ENCODE data around the gene DCDC2C. TPM values are rescaled to one million over a fixed set of nuclear protein-coding genes. Genes with fewer than 3 reads are reported as not detected.

DCDC2C gene
- total and polyA plus RNA-seq, 2 of the 4 experiments (the other 2 are of a cell fraction) = not detected

- no peaks in the 10 kb centered on the region for H4K20me1 ChIP-seq (ENCODE audit: insufficient read depth, low read length)
- H3K23ac ChIP-seq (ENCODE audit: low read depth, low read length) = no peak overlapping the region
- H3K56ac ChIP-seq (ENCODE audit: extremely low read depth, insufficient read depth, low read length) = no peak overlapping the region
- WGBS, 2 experiments (ENCODE audit: extremely low coverage in 2 of 2, insufficient read length in 1 of 2) = 80% methylated on average over 1 of the region's 13 CpGs; no CpG with 5 or more reads in 1 of the 2 experiments
- H3K79me1 ChIP-seq (ENCODE audit: low read depth in 1 of 2, low read length in 2 of 2) = no peaks in the 10 kb centered on the region
- no peak overlapping the region for H2AFZ ChIP-seq (replicated peaks; ENCODE audit: low read length, poor library complexity)
- H3K36me3 ChIP-seq (ENCODE audit: control insufficient read depth, insufficient read depth, low read length) = no peaks in the 10 kb centered on the region
- no peak overlapping the region for H2BK15ac ChIP-seq (ENCODE audit: low read depth, low read length)
- DNase-seq (no peak), ATAC-seq (ENCODE audit: low read depth) (no peak)
- no peak overlapping the region for H3K27ac ChIP-seq (ENCODE audit: insufficient read depth, low read length)
- no peak overlapping the region for H2BK5ac ChIP-seq (ENCODE audit: low read depth, low read length, poor library complexity, severe bottlenecking)
- no peak overlapping the region for H3K4ac ChIP-seq (ENCODE audit: low read depth, low read length)
- H3K14ac ChIP-seq (replicated peaks; ENCODE audit: low read depth, low read length) = no peak overlapping the region
- in situ Hi-C loops (cut with MboI; ENCODE audit: low sequenced_read_pairs) = no loop called here
- ChIA-PET POLR2A (ENCODE audit: unreplicated experiment) (no interaction called here), CTCF (interaction anchor here (1.3 to 1.6 kb wide), 2 partner anchors 9 kb away, joined by 4 to 5 read pairs; no protein-coding TSS in a partner anchor)
- H3K4me2 ChIP-seq (ENCODE audit: low read depth, low read length) = no peak overlapping the region
- H3K4me1 ChIP-seq (ENCODE audit: control insufficient read depth, insufficient read depth, low read length) = peaks cover 4% of the 10 kb centered on the region; the same call in 1 of the 2 replicates
- H3K9ac ChIP-seq (ENCODE audit: low read depth, low read length) = no peak overlapping the region
- H3K4me3 ChIP-seq (ENCODE audit: insufficient read depth, low read depth, low read length) = no peak overlapping the region
- H2BK120ac ChIP-seq (ENCODE audit: low read depth, low read length) = no peak overlapping the region
- H4K5ac ChIP-seq (ENCODE audit: low read depth, low read length) = no peak overlapping the region
- no peak overlapping the region for H4K8ac ChIP-seq (ENCODE audit: low read depth in 2 of 2, low read length in 2 of 2)
- no TSS peak for BruUV-seq (replicated peaks)
- H3K18ac ChIP-seq (ENCODE audit: low read depth, low read length) = no peak overlapping the region
- H4K91ac ChIP-seq (ENCODE audit: insufficient read depth, low read depth, low read length) = no peak overlapping the region
- intact Hi-C loops (cut with micrococcal nuclease) = no loop called here
- H3K9me1 ChIP-seq (ENCODE audit: insufficient read depth, low read length) = no peaks in the 10 kb centered on the region
- no peak for TF ChIP-seq CEBPB (IDR thresholded peaks at IDR 0.05; ENCODE audit: low read depth, low read length)
- no peak for TF ChIP-seq BHLHE40 (IDR thresholded peaks at IDR 0.05; ENCODE audit: low read depth, low read length)
- no peak for TF ChIP-seq CTCF (conservative IDR thresholded peaks at IDR 0.05; ENCODE audit: low read depth, low read length)
- no peak for TF ChIP-seq FOS (IDR thresholded peaks at IDR 0.05; ENCODE audit: low read depth, low read length)
- TF ChIP-seq USF2 (IDR thresholded peaks at IDR 0.05; ENCODE audit: low read depth, low read length) = no peak
- TF ChIP-seq NFE2L2 (IDR thresholded peaks at IDR 0.05; ENCODE audit: low read depth, low read length) = no peak
- H2AK5ac ChIP-seq (ENCODE audit: low read depth, low read length) = no peak overlapping the region
- H2AK9ac ChIP-seq (replicated peaks; ENCODE audit: low read depth, low read length, poor library complexity) = no peak overlapping the region
- dilution Hi-C loops (cut with HindIII; ENCODE audit: low sequenced_read_pairs, unreplicated experiment) = no loop called here
- H2BK20ac ChIP-seq (ENCODE audit: low read depth, low read length) = no peak overlapping the region
- H3K9me3 ChIP-seq (ENCODE audit: control insufficient read depth, insufficient read depth, low read length) = no peaks in the 10 kb centered on the region
- H3K27me3 ChIP-seq (ENCODE audit: control insufficient read depth, insufficient read depth, low read length) = no peaks in the 10 kb centered on the region
Measured at GRCh38 chr2:3771576-3771975, 68.2 kb downstream of the DCDC2C start.
